Activated CD4-positive, alpha-beta T cell treated with anti-CD3 and anti-CD28 coated beads, Interleukin-2, amount 50 U/mL, for 16 hours (primary cell): ENCODE data around the gene CCDC102A.

Source experiments
- DNase-seq: peaks from one replicate; pipeline ENCODE4 v3.0.0-alpha.2; 2020

Gene CCDC102A

GRCh38 chr16:57476546-57477410 lies 59.6 kb downstream of the CCDC102A start:
- DNase-seq = no peak

GRCh38 chr16:57475711-57476339 lies 60.5 kb downstream of the CCDC102A start:
- DNase-seq = peak; percentile 93

- DNase-seq = no peak
Measured at GRCh38 chr16:57474671-57475661, 61.4 kb downstream of the CCDC102A start.

GRCh38 chr16:57473906-57474305 lies 62.5 kb downstream of the CCDC102A start:
- no peak for DNase-seq

GRCh38 chr16:57473176-57473840 lies 63.1 kb downstream of the CCDC102A start:
- no peak for DNase-seq

GRCh38 chr16:57472665-57473060 lies 63.7 kb downstream of the CCDC102A start:
- DNase-seq = no peak

GRCh38 chr16:57471852-57472664 lies 64.3 kb downstream of the CCDC102A start:
- no peak for DNase-seq

- no peak for DNase-seq
Measured at GRCh38 chr16:57471209-57471608, 65.2 kb downstream of the CCDC102A start.

- no peak for DNase-seq
Measured at GRCh38 chr16:57470711-57471110, 65.7 kb downstream of the CCDC102A start.

- no peak for DNase-seq
Measured at GRCh38 chr16:57469917-57470470, 66.4 kb downstream of the CCDC102A start.

GRCh38 chr16:57469046-57469445 lies 67.3 kb downstream of the CCDC102A start:
- no peak for DNase-seq

- no peak for DNase-seq
Measured at GRCh38 chr16:57468346-57468745, 68.0 kb downstream of the CCDC102A start.

- no peak for DNase-seq
Measured at GRCh38 chr16:57464523-57464922, 71.8 kb downstream of the CCDC102A start.

GRCh38 chr16:57462978-57463362 lies 73.4 kb downstream of the CCDC102A start:
- no peak for DNase-seq

GRCh38 chr16:57462209-57462977 lies 74.0 kb downstream of the CCDC102A start, which contains the start of gene POLR2C:
Gene POLR2C, plus strand, starts transcription at chr16:57462679. Its CDS starts 46 bp downstream, at chr16:57462725.
- peak; percentile 93 for DNase-seq
